ENCODE results near the gene ELOVL1. TPM values are rescaled to one million over a fixed set of nuclear protein-coding genes. Genes with fewer than 3 reads are reported as not detected.

ELOVL1 gene
- total RNA-seq, 1 experiment from 2014 or later = 53.7 TPM

- intact Hi-C loops (cut with micrococcal nuclease; ENCODE audit: unreplicated experiment) = no loop called here
- Histone ChIP-seq H3K36me3 (ENCODE audit: insufficient read depth, low read length, poor library complexity, severe bottlenecking) (peaks cover 38% of the 10 kb centered on the region), H3K27me3 (replicated peaks; ENCODE audit: insufficient read depth, low read depth, low read length, poor library complexity) (no peaks in the 10 kb centered on the region), H3K9me3 (ENCODE audit: low read depth, low read length, poor library complexity, severe bottlenecking) (no peaks in the 10 kb centered on the region), H3K4me1 (ENCODE audit: insufficient read depth, low read length, poor library complexity, severe bottlenecking) (peaks cover 12% of the 10 kb centered on the region), H3K27ac (ENCODE audit: low read depth, low read length, poor library complexity, severe bottlenecking) (no peak overlapping the region), H3K4me3 (ENCODE audit: low read depth, low read length, poor library complexity, severe bottlenecking) (no peak overlapping the region)
- POLR2A ChIA-PET (ENCODE audit: low non-redundant PET) = no interaction called here
- no peak for DNase-seq (ENCODE audit: low spot score)
- TF ChIP-seq EZH2 (IDR thresholded peaks at IDR 0.05; ENCODE audit: borderline replicate concordance, low read depth, low read length, poor library complexity, severe bottlenecking) = no peak
- TF ChIP-seq, protein P1, sequence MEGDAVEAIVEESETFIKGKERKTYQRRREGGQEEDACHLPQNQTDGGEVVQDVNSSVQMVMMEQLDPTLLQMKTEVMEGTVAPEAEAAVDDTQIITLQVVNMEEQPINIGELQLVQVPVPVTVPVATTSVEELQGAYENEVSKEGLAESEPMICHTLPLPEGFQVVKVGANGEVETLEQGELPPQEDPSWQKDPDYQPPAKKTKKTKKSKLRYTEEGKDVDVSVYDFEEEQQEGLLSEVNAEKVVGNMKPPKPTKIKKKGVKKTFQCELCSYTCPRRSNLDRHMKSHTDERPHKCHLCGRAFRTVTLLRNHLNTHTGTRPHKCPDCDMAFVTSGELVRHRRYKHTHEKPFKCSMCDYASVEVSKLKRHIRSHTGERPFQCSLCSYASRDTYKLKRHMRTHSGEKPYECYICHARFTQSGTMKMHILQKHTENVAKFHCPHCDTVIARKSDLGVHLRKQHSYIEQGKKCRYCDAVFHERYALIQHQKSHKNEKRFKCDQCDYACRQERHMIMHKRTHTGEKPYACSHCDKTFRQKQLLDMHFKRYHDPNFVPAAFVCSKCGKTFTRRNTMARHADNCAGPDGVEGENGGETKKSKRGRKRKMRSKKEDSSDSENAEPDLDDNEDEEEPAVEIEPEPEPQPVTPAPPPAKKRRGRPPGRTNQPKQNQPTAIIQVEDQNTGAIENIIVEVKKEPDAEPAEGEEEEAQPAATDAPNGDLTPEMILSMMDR (conservative IDR thresholded peaks at IDR 0.05; ENCODE audit: low read depth, low read length) = no peak
- no TSS peak for BruUV-seq (replicated peaks)
- CTCF ChIA-PET = no interaction called here
Measured at GRCh38 chr1:43366179-43366578, 1.6 kb downstream of the ELOVL1 start.

GRCh38 chr1:43365678-43366077, 2.1 kb downstream of the ELOVL1 start:
- no peak for TF ChIP-seq EZH2 (IDR thresholded peaks at IDR 0.05; ENCODE audit: borderline replicate concordance, low read depth, low read length, poor library complexity, severe bottlenecking)
- TF ChIP-seq, protein P1 (conservative IDR thresholded peaks at IDR 0.05; ENCODE audit: low read depth, low read length) = no peak
- CTCF ChIA-PET = no interaction called here

GRCh38 chr1:43363935-43364525, 3.8 kb downstream of the ELOVL1 start:
- ChIA-PET CTCF (interaction anchor here (0.6 kb wide), 1 partner anchor 684 kb away, joined by 4 read pairs; no protein-coding TSS in a partner anchor), POLR2A (ENCODE audit: low non-redundant PET) (no interaction called here)
- H3K9me3 ChIP-seq (ENCODE audit: low read depth, low read length, poor library complexity, severe bottlenecking) = no peaks in the 10 kb centered on the region
- H3K36me3 ChIP-seq (ENCODE audit: insufficient read depth, low read length, poor library complexity, severe bottlenecking) = peaks cover 56% of the 10 kb centered on the region
- intact Hi-C loops (cut with micrococcal nuclease; ENCODE audit: unreplicated experiment) = no loop called here
- H3K4me1 ChIP-seq (ENCODE audit: insufficient read depth, low read length, poor library complexity, severe bottlenecking) = peaks cover 25% of the 10 kb centered on the region
- no TSS peak for BruUV-seq (replicated peaks)
- H3K27me3 ChIP-seq (replicated peaks; ENCODE audit: insufficient read depth, low read depth, low read length, poor library complexity) = no peaks in the 10 kb centered on the region
- H3K27ac ChIP-seq (ENCODE audit: low read depth, low read length, poor library complexity, severe bottlenecking) = no peak overlapping the region
- H3K4me3 ChIP-seq (ENCODE audit: low read depth, low read length, poor library complexity, severe bottlenecking) = no peak overlapping the region
- no peak for TF ChIP-seq EZH2 (IDR thresholded peaks at IDR 0.05; ENCODE audit: borderline replicate concordance, low read depth, low read length, poor library complexity, severe bottlenecking)
- TF ChIP-seq, protein P1 (conservative IDR thresholded peaks at IDR 0.05; ENCODE audit: low read depth, low read length) = no peak
- DNase-seq (ENCODE audit: low spot score) = no peak

More at GRCh38 chr1:43365678-43366077, 2.1 kb downstream of the ELOVL1 start:
- H3K27ac ChIP-seq (ENCODE audit: low read depth, low read length, poor library complexity, severe bottlenecking) = no peak overlapping the region
- peaks cover 16% of the 10 kb centered on the region for H3K4me1 ChIP-seq (ENCODE audit: insufficient read depth, low read length, poor library complexity, severe bottlenecking)
- H3K36me3 ChIP-seq (ENCODE audit: insufficient read depth, low read length, poor library complexity, severe bottlenecking) = peaks cover 43% of the 10 kb centered on the region
- no peak overlapping the region for H3K4me3 ChIP-seq (ENCODE audit: low read depth, low read length, poor library complexity, severe bottlenecking)
- no peak for DNase-seq (ENCODE audit: low spot score)
- POLR2A ChIA-PET (ENCODE audit: low non-redundant PET) = no interaction called here
- intact Hi-C loops (cut with micrococcal nuclease; ENCODE audit: unreplicated experiment) = no loop called here
- no peaks in the 10 kb centered on the region for H3K9me3 ChIP-seq (ENCODE audit: low read depth, low read length, poor library complexity, severe bottlenecking)
- BruUV-seq (replicated peaks) = no TSS peak
- no peaks in the 10 kb centered on the region for H3K27me3 ChIP-seq (replicated peaks; ENCODE audit: insufficient read depth, low read depth, low read length, poor library complexity)

Data from A673 (cell line).